ENCODE measurements around the gene IL17F. TPM values are rescaled to one million over a fixed set of nuclear protein-coding genes. Genes with fewer than 3 reads are reported as not detected.
A peak's percentile ranks its signal among the peaks of the same experiment; 100 is the strongest.

IL17F gene
- total RNA-seq, 1 experiment from 2014 or later, result not detected

GRCh38 chr6:52243282-52243893, 912 bp downstream of the IL17F start:
- Histone ChIP-seq H3K9me3 (ENCODE audit: low read length) (no peaks in the 10 kb centered on the region), H3K9ac (ENCODE audit: low read length) (no peak overlapping the region), H4K20me1 (ENCODE audit: low read length) (no peaks in the 10 kb centered on the region), H3K4me3 (ENCODE audit: low read length) (no peak overlapping the region), H3K4me1 (ENCODE audit: insufficient read depth, low read length) (no peaks in the 10 kb centered on the region), H3F3A (ENCODE audit: low read length, unreplicated experiment) (no peaks in the 10 kb centered on the region), H3K27me3 (ENCODE audit: low read length) (peaks cover 48% of the 10 kb centered on the region), H3K4me2 (ENCODE audit: low read length) (no peak overlapping the region), H3K27ac (ENCODE audit: low read length) (no peak overlapping the region), H2AFZ (ENCODE audit: low read length) (no peak overlapping the region), H3K36me3 (ENCODE audit: low read depth, low read length) (no peaks in the 10 kb centered on the region), H3K9me2 (replicated peaks; ENCODE audit: low read length) (no peaks in the 10 kb centered on the region), H3K79me2 (ENCODE audit: low read length) (no peaks in the 10 kb centered on the region)
- ChIA-PET POLR2A (ENCODE audit: unreplicated experiment) (no interaction called here), CTCF (no interaction called here)
- intact Hi-C loops (cut with micrococcal nuclease), result no loop called here
- ATAC-seq (no peak), DNase-seq (peak; percentile 13)
- no peak for TF ChIP-seq EZH2phosphoT487 (IDR thresholded peaks at IDR 0.05; ENCODE audit: borderline replicate concordance, low read length)
- no peak for TF ChIP-seq EZH2 (IDR thresholded peaks at IDR 0.05; ENCODE audit: low read length, unreplicated experiment)
- no TSS peak for BruUV-seq (replicated peaks)

GRCh38 chr6:52241819-52242218, 2.5 kb downstream of the IL17F start:
- Histone ChIP-seq H3K9me3 (ENCODE audit: low read length) (no peaks in the 10 kb centered on the region), H3K36me3 (ENCODE audit: low read depth, low read length) (no peaks in the 10 kb centered on the region), H3K4me1 (ENCODE audit: insufficient read depth, low read length) (no peaks in the 10 kb centered on the region), H3K9me2 (replicated peaks; ENCODE audit: low read length) (no peaks in the 10 kb centered on the region), H3K4me3 (ENCODE audit: low read length) (no peak overlapping the region), H3K79me2 (ENCODE audit: low read length) (no peaks in the 10 kb centered on the region), H3F3A (ENCODE audit: low read length, unreplicated experiment) (no peaks in the 10 kb centered on the region), H3K9ac (ENCODE audit: low read length) (no peak overlapping the region), H4K20me1 (ENCODE audit: low read length) (no peaks in the 10 kb centered on the region), H3K27me3 (ENCODE audit: low read length) (peaks cover 51% of the 10 kb centered on the region), H2AFZ (ENCODE audit: low read length) (no peak overlapping the region), H3K27ac (ENCODE audit: low read length) (no peak overlapping the region), H3K4me2 (ENCODE audit: low read length) (no peak overlapping the region)
- ChIA-PET POLR2A (ENCODE audit: unreplicated experiment) (no interaction called here), CTCF (no interaction called here)
- DNase-seq, result no peak
- intact Hi-C loops (cut with micrococcal nuclease), result no loop called here
- TF ChIP-seq EZH2phosphoT487 (IDR thresholded peaks at IDR 0.05; ENCODE audit: borderline replicate concordance, low read length) (no peak), EZH2 (IDR thresholded peaks at IDR 0.05; ENCODE audit: low read length, unreplicated experiment) (no peak), CTCF (conservative IDR thresholded peaks at IDR 0.05; ENCODE audit: low read depth, low read length) (no peak)
- no TSS peak for BruUV-seq (replicated peaks)
- no peak for ATAC-seq

GRCh38 chr6:52233975-52234823, 10.1 kb downstream of the IL17F start:
- no peaks in the 10 kb centered on the region for H3K36me3 ChIP-seq (ENCODE audit: low read depth, low read length)
- H3K9ac ChIP-seq (ENCODE audit: low read length), result no peak overlapping the region
- ATAC-seq (peak; percentile 100), DNase-seq (peak; percentile 90)
- no peaks in the 10 kb centered on the region for H3K79me2 ChIP-seq (ENCODE audit: low read length)
- peak overlapping the region; percentile 69 for H2AFZ ChIP-seq (ENCODE audit: low read length)
- H3K27me3 ChIP-seq (ENCODE audit: low read length), result peaks cover 19% of the 10 kb centered on the region
- H4K20me1 ChIP-seq (ENCODE audit: low read length), result no peaks in the 10 kb centered on the region
- no peaks in the 10 kb centered on the region for H3K9me2 ChIP-seq (replicated peaks; ENCODE audit: low read length)
- ChIA-PET POLR2A (ENCODE audit: unreplicated experiment) (interaction anchor here (0.7 kb wide), 1 partner anchor 809 kb away, joined by 3 read pairs; no protein-coding TSS in a partner anchor), CTCF (interaction anchor here (0.6 to 1.1 kb wide), 3 partner anchors 28 to 136 kb away, joined by 3 read pairs; no protein-coding TSS in a partner anchor)
- TF ChIP-seq EZH2 (IDR thresholded peaks at IDR 0.05; ENCODE audit: low read length, unreplicated experiment) (no peak), EZH2phosphoT487 (IDR thresholded peaks at IDR 0.05; ENCODE audit: borderline replicate concordance, low read length) (no peak), CTCF (conservative IDR thresholded peaks at IDR 0.05; ENCODE audit: low read depth, low read length) (peak; percentile 83)
- H3K4me1 ChIP-seq (ENCODE audit: insufficient read depth, low read length), result peaks cover 6% of the 10 kb centered on the region; the same call in 1 of the 2 replicates
- H3K4me2 ChIP-seq (ENCODE audit: low read length), result peak overlapping the region; percentile 63
- H3K9me3 ChIP-seq (ENCODE audit: low read length), result no peaks in the 10 kb centered on the region
- no peaks in the 10 kb centered on the region for H3F3A ChIP-seq (ENCODE audit: low read length, unreplicated experiment)
- intact Hi-C loops (cut with micrococcal nuclease), result loop anchor here (1.0 to 2.0 kb wide), 2 partner anchors 29 to 71 kb away; no protein-coding TSS in a partner anchor
- H3K4me3 ChIP-seq (ENCODE audit: low read length), result peak overlapping the region; percentile 40; the same call in 1 of the 2 replicates
- no peak overlapping the region for H3K27ac ChIP-seq (ENCODE audit: low read length)
- no TSS peak for BruUV-seq (replicated peaks)
